ENCODE measurements around the gene FAM25G.

DNA sequence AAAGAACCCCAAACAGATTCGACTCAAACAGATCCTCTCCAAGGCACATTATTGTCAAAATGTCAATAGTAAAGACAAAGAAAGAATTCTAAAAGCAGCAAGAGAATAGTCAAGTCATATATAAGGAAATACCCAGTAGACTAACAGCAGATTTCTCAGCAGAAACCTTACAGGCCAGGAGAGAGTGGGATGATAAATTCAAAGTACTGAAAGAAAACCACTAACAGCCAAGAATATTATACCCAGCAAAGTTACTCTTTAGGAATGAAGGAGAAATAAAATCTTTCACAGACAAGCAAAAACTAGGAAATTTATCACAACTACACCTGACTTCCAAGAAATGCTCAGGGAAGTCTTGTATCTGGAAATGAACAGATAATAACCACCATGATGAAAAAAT, 45.8 kb downstream of the FAM25G start:
- TF ChIP-seq, protein P1, sequence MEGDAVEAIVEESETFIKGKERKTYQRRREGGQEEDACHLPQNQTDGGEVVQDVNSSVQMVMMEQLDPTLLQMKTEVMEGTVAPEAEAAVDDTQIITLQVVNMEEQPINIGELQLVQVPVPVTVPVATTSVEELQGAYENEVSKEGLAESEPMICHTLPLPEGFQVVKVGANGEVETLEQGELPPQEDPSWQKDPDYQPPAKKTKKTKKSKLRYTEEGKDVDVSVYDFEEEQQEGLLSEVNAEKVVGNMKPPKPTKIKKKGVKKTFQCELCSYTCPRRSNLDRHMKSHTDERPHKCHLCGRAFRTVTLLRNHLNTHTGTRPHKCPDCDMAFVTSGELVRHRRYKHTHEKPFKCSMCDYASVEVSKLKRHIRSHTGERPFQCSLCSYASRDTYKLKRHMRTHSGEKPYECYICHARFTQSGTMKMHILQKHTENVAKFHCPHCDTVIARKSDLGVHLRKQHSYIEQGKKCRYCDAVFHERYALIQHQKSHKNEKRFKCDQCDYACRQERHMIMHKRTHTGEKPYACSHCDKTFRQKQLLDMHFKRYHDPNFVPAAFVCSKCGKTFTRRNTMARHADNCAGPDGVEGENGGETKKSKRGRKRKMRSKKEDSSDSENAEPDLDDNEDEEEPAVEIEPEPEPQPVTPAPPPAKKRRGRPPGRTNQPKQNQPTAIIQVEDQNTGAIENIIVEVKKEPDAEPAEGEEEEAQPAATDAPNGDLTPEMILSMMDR (tag by site-specific recombination; IDR thresholded peaks at IDR 0.05), result no peak
- TF ChIP-seq ZBTB1 (tag by site-specific recombination; IDR thresholded peaks at IDR 0.05) (no peak), ZNF2 (tag by site-specific recombination; IDR thresholded peaks at IDR 0.05) (no peak), YY1 (tag by site-specific recombination; IDR thresholded peaks at IDR 0.05) (no peak), ZEB2 (tag by site-specific recombination; IDR thresholded peaks at IDR 0.05) (no peak), SP2 (tag by site-specific recombination; IDR thresholded peaks at IDR 0.05) (no peak)
- TF ChIP-seq, protein P2, sequence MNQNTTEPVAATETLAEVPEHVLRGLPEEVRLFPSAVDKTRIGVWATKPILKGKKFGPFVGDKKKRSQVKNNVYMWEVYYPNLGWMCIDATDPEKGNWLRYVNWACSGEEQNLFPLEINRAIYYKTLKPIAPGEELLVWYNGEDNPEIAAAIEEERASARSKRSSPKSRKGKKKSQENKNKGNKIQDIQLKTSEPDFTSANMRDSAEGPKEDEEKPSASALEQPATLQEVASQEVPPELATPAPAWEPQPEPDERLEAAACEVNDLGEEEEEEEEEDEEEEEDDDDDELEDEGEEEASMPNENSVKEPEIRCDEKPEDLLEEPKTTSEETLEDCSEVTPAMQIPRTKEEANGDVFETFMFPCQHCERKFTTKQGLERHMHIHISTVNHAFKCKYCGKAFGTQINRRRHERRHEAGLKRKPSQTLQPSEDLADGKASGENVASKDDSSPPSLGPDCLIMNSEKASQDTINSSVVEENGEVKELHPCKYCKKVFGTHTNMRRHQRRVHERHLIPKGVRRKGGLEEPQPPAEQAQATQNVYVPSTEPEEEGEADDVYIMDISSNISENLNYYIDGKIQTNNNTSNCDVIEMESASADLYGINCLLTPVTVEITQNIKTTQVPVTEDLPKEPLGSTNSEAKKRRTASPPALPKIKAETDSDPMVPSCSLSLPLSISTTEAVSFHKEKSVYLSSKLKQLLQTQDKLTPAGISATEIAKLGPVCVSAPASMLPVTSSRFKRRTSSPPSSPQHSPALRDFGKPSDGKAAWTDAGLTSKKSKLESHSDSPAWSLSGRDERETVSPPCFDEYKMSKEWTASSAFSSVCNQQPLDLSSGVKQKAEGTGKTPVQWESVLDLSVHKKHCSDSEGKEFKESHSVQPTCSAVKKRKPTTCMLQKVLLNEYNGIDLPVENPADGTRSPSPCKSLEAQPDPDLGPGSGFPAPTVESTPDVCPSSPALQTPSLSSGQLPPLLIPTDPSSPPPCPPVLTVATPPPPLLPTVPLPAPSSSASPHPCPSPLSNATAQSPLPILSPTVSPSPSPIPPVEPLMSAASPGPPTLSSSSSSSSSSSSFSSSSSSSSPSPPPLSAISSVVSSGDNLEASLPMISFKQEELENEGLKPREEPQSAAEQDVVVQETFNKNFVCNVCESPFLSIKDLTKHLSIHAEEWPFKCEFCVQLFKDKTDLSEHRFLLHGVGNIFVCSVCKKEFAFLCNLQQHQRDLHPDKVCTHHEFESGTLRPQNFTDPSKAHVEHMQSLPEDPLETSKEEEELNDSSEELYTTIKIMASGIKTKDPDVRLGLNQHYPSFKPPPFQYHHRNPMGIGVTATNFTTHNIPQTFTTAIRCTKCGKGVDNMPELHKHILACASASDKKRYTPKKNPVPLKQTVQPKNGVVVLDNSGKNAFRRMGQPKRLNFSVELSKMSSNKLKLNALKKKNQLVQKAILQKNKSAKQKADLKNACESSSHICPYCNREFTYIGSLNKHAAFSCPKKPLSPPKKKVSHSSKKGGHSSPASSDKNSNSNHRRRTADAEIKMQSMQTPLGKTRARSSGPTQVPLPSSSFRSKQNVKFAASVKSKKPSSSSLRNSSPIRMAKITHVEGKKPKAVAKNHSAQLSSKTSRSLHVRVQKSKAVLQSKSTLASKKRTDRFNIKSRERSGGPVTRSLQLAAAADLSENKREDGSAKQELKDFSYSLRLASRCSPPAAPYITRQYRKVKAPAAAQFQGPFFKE (tag by site-specific recombination; IDR thresholded peaks at IDR 0.05; ENCODE audit: borderline replicate concordance), result no peak
- TF ChIP-seq, protein P3, sequence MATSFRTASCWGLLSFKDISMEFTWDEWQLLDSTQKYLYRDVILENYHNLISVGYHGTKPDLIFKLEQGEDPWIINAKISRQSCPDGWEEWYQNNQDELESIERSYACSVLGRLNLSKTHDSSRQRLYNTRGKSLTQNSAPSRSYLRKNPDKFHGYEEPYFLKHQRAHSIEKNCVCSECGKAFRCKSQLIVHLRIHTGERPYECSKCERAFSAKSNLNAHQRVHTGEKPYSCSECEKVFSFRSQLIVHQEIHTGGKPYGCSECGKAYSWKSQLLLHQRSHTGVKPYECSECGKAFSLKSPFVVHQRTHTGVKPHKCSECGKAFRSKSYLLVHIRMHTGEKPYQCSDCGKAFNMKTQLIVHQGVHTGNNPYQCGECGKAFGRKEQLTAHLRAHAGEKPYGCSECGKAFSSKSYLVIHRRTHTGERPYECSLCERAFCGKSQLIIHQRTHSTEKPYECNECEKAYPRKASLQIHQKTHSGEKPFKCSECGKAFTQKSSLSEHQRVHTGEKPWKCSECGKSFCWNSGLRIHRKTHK (tag by site-specific recombination; IDR thresholded peaks at IDR 0.05), result no peak
- TF ChIP-seq, protein P4, sequence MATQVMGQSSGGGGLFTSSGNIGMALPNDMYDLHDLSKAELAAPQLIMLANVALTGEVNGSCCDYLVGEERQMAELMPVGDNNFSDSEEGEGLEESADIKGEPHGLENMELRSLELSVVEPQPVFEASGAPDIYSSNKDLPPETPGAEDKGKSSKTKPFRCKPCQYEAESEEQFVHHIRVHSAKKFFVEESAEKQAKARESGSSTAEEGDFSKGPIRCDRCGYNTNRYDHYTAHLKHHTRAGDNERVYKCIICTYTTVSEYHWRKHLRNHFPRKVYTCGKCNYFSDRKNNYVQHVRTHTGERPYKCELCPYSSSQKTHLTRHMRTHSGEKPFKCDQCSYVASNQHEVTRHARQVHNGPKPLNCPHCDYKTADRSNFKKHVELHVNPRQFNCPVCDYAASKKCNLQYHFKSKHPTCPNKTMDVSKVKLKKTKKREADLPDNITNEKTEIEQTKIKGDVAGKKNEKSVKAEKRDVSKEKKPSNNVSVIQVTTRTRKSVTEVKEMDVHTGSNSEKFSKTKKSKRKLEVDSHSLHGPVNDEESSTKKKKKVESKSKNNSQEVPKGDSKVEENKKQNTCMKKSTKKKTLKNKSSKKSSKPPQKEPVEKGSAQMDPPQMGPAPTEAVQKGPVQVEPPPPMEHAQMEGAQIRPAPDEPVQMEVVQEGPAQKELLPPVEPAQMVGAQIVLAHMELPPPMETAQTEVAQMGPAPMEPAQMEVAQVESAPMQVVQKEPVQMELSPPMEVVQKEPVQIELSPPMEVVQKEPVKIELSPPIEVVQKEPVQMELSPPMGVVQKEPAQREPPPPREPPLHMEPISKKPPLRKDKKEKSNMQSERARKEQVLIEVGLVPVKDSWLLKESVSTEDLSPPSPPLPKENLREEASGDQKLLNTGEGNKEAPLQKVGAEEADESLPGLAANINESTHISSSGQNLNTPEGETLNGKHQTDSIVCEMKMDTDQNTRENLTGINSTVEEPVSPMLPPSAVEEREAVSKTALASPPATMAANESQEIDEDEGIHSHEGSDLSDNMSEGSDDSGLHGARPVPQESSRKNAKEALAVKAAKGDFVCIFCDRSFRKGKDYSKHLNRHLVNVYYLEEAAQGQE (tag by site-specific recombination; IDR thresholded peaks at IDR 0.05), result no peak
- TF ChIP-seq, protein P5, sequence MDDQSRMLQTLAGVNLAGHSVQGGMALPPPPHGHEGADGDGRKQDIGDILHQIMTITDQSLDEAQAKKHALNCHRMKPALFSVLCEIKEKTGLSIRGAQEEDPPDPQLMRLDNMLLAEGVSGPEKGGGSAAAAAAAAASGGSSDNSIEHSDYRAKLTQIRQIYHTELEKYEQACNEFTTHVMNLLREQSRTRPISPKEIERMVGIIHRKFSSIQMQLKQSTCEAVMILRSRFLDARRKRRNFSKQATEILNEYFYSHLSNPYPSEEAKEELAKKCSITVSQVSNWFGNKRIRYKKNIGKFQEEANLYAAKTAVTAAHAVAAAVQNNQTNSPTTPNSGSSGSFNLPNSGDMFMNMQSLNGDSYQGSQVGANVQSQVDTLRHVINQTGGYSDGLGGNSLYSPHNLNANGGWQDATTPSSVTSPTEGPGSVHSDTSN (CRISPR knock-in tag; IDR thresholded peaks at IDR 0.05), result no peak
- TF ChIP-seq, protein P6, sequence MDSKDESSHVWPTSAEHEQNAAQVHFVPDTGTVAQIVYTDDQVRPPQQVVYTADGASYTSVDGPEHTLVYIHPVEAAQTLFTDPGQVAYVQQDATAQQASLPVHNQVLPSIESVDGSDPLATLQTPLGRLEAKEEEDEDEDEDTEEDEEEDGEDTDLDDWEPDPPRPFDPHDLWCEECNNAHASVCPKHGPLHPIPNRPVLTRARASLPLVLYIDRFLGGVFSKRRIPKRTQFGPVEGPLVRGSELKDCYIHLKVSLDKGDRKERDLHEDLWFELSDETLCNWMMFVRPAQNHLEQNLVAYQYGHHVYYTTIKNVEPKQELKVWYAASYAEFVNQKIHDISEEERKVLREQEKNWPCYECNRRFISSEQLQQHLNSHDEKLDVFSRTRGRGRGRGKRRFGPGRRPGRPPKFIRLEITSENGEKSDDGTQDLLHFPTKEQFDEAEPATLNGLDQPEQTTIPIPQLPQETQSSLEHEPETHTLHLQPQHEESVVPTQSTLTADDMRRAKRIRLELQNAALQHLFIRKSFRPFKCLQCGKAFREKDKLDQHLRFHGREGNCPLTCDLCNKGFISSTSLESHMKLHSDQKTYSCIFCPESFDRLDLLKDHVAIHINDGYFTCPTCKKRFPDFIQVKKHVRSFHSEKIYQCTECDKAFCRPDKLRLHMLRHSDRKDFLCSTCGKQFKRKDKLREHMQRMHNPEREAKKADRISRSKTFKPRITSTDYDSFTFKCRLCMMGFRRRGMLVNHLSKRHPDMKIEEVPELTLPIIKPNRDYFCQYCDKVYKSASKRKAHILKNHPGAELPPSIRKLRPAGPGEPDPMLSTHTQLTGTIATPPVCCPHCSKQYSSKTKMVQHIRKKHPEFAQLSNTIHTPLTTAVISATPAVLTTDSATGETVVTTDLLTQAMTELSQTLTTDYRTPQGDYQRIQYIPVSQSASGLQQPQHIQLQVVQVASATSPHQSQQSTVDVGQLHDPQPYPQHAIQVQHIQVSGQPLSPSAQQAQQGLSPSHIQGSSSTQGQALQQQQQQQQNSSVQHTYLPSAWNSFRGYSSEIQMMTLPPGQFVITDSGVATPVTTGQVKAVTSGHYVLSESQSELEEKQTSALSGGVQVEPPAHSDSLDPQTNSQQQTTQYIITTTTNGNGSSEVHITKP (tag by site-specific recombination; IDR thresholded peaks at IDR 0.05), result no peak
- TF ChIP-seq, protein P7, sequence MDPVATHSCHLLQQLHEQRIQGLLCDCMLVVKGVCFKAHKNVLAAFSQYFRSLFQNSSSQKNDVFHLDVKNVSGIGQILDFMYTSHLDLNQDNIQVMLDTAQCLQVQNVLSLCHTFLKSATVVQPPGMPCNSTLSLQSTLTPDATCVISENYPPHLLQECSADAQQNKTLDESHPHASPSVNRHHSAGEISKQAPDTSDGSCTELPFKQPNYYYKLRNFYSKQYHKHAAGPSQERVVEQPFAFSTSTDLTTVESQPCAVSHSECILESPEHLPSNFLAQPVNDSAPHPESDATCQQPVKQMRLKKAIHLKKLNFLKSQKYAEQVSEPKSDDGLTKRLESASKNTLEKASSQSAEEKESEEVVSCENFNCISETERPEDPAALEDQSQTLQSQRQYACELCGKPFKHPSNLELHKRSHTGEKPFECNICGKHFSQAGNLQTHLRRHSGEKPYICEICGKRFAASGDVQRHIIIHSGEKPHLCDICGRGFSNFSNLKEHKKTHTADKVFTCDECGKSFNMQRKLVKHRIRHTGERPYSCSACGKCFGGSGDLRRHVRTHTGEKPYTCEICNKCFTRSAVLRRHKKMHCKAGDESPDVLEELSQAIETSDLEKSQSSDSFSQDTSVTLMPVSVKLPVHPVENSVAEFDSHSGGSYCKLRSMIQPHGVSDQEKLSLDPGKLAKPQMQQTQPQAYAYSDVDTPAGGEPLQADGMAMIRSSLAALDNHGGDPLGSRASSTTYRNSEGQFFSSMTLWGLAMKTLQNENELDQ (tag by site-specific recombination; IDR thresholded peaks at IDR 0.05; ENCODE audit: low read depth), result no peak
